ENCODE results near the gene SNAI1.

GRCh38 chr20:49990271-49990720 is 7.5 kb downstream of the SNAI1 start:
- no peak for TF ChIP-seq CTCF (IDR thresholded peaks at IDR 0.05)
- TF ChIP-seq POLR2A (IDR thresholded peaks at IDR 0.05), result no peak

Data from body of pancreas (tissue), 4 donors.